HL-60 (cell line): ENCODE measurements around the gene HS6ST3.

ENCODE experiments used
- GABPA ChIP-seq: IDR thresholded peaks from 2 replicates; pipeline ENCODE4 v1.6.1; 2012; ENCODE audit warnings: low read depth
- POLR2AphosphoS5 ChIP-seq: IDR thresholded peaks from 2 replicates; pipeline ENCODE4 v1.6.1; 2012; ENCODE audit warnings: low read depth
- SPI1 ChIP-seq: IDR thresholded peaks from 2 replicates; pipeline ENCODE4 v1.6.1; 2012; ENCODE audit warnings: low read depth, mild to moderate bottlenecking, borderline replicate concordance
- TF ChIP-seq, protein P1 (sequence below): IDR thresholded peaks from one replicate; pipeline ENCODE4 v1.5.1; 2011; ENCODE audit warnings: low read length, control low read depth, inconsistent platforms; ENCODE audit not compliant: insufficient read depth
- TF ChIP-seq, protein P2 (sequence below): IDR thresholded peaks from 2 replicates; pipeline ENCODE4 v1.6.1; 2012; ENCODE audit warnings: low read depth; ENCODE audit not compliant: insufficient replicate concordance

DNA sequence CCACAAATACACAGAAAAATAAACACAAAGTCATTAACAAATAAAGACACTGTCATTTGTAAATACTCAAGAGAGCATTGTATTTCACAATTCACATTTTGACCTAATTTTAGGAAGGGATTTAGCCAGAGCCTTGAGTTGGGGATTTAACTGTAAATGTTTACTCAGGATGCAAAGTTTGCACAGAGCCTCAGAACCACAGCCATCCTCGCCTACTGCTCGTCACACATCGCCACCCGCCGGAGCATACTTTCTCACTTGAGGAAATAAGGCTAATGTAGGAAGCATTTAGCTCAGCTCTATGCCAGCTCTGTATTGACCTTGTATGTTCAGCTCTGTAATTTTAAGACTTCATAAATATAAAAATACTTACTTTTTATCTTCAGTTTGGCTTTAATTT, 461.6 kb downstream of the HS6ST3 start:
- TF ChIP-seq, protein P1, sequence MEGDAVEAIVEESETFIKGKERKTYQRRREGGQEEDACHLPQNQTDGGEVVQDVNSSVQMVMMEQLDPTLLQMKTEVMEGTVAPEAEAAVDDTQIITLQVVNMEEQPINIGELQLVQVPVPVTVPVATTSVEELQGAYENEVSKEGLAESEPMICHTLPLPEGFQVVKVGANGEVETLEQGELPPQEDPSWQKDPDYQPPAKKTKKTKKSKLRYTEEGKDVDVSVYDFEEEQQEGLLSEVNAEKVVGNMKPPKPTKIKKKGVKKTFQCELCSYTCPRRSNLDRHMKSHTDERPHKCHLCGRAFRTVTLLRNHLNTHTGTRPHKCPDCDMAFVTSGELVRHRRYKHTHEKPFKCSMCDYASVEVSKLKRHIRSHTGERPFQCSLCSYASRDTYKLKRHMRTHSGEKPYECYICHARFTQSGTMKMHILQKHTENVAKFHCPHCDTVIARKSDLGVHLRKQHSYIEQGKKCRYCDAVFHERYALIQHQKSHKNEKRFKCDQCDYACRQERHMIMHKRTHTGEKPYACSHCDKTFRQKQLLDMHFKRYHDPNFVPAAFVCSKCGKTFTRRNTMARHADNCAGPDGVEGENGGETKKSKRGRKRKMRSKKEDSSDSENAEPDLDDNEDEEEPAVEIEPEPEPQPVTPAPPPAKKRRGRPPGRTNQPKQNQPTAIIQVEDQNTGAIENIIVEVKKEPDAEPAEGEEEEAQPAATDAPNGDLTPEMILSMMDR, result no peak
- TF ChIP-seq SPI1, result no peak
- TF ChIP-seq, protein P2, sequence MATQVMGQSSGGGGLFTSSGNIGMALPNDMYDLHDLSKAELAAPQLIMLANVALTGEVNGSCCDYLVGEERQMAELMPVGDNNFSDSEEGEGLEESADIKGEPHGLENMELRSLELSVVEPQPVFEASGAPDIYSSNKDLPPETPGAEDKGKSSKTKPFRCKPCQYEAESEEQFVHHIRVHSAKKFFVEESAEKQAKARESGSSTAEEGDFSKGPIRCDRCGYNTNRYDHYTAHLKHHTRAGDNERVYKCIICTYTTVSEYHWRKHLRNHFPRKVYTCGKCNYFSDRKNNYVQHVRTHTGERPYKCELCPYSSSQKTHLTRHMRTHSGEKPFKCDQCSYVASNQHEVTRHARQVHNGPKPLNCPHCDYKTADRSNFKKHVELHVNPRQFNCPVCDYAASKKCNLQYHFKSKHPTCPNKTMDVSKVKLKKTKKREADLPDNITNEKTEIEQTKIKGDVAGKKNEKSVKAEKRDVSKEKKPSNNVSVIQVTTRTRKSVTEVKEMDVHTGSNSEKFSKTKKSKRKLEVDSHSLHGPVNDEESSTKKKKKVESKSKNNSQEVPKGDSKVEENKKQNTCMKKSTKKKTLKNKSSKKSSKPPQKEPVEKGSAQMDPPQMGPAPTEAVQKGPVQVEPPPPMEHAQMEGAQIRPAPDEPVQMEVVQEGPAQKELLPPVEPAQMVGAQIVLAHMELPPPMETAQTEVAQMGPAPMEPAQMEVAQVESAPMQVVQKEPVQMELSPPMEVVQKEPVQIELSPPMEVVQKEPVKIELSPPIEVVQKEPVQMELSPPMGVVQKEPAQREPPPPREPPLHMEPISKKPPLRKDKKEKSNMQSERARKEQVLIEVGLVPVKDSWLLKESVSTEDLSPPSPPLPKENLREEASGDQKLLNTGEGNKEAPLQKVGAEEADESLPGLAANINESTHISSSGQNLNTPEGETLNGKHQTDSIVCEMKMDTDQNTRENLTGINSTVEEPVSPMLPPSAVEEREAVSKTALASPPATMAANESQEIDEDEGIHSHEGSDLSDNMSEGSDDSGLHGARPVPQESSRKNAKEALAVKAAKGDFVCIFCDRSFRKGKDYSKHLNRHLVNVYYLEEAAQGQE, result no peak
- no peak for TF ChIP-seq POLR2AphosphoS5
- TF ChIP-seq GABPA, result no peak
